Measurements from ENCODE around the gene GNG10.
A peak's percentile ranks its signal among the peaks of the same experiment; 100 is the strongest.

DNA sequence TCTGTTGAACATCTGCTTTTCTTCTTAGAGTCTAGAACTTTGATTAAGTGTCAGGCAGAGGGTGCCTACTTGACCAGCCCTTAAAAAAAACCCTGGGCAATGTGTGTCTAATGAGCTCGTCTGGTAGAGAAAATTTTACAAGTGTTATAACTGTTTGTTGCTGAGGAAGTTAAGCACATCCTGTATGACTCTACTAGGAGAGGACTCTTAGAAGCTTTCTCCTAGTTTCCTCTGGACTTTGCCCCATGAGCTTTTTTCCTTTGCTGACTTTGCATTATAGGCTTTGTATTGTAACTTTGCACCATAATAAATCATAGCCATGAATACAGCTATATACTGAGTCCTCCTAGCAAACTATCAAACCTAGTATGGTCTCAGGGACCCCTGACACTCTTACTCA, 39.4 kb downstream of the GNG10 start:
- TF ChIP-seq SP1 (IDR thresholded peaks at IDR 0.05) (peak; percentile 8), GABPA (IDR thresholded peaks at IDR 0.05 in 1 of 2, conservative IDR thresholded peaks at IDR 0.05 in 1 of 2) (no peak), RAD21 (IDR thresholded peaks at IDR 0.05) (no peak), JUND (IDR thresholded peaks at IDR 0.05) (no peak), YY1 (IDR thresholded peaks at IDR 0.05) (no peak), EGR1 (IDR thresholded peaks at IDR 0.05; ENCODE audit: low read depth in 2 of 2) (no peak), RXRA (IDR thresholded peaks at IDR 0.05) (no peak), TAF1 (conservative IDR thresholded peaks at IDR 0.05) (no peak), FOXA1 (IDR thresholded peaks at IDR 0.05) (no peak)
- TF ChIP-seq, protein P1, sequence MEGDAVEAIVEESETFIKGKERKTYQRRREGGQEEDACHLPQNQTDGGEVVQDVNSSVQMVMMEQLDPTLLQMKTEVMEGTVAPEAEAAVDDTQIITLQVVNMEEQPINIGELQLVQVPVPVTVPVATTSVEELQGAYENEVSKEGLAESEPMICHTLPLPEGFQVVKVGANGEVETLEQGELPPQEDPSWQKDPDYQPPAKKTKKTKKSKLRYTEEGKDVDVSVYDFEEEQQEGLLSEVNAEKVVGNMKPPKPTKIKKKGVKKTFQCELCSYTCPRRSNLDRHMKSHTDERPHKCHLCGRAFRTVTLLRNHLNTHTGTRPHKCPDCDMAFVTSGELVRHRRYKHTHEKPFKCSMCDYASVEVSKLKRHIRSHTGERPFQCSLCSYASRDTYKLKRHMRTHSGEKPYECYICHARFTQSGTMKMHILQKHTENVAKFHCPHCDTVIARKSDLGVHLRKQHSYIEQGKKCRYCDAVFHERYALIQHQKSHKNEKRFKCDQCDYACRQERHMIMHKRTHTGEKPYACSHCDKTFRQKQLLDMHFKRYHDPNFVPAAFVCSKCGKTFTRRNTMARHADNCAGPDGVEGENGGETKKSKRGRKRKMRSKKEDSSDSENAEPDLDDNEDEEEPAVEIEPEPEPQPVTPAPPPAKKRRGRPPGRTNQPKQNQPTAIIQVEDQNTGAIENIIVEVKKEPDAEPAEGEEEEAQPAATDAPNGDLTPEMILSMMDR (IDR thresholded peaks at IDR 0.05; ENCODE audit: low read depth, low read length, missing input control): no peak
- TF ChIP-seq, protein P2, sequence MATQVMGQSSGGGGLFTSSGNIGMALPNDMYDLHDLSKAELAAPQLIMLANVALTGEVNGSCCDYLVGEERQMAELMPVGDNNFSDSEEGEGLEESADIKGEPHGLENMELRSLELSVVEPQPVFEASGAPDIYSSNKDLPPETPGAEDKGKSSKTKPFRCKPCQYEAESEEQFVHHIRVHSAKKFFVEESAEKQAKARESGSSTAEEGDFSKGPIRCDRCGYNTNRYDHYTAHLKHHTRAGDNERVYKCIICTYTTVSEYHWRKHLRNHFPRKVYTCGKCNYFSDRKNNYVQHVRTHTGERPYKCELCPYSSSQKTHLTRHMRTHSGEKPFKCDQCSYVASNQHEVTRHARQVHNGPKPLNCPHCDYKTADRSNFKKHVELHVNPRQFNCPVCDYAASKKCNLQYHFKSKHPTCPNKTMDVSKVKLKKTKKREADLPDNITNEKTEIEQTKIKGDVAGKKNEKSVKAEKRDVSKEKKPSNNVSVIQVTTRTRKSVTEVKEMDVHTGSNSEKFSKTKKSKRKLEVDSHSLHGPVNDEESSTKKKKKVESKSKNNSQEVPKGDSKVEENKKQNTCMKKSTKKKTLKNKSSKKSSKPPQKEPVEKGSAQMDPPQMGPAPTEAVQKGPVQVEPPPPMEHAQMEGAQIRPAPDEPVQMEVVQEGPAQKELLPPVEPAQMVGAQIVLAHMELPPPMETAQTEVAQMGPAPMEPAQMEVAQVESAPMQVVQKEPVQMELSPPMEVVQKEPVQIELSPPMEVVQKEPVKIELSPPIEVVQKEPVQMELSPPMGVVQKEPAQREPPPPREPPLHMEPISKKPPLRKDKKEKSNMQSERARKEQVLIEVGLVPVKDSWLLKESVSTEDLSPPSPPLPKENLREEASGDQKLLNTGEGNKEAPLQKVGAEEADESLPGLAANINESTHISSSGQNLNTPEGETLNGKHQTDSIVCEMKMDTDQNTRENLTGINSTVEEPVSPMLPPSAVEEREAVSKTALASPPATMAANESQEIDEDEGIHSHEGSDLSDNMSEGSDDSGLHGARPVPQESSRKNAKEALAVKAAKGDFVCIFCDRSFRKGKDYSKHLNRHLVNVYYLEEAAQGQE (IDR thresholded peaks at IDR 0.05): no peak
- TF ChIP-seq, protein P3, sequence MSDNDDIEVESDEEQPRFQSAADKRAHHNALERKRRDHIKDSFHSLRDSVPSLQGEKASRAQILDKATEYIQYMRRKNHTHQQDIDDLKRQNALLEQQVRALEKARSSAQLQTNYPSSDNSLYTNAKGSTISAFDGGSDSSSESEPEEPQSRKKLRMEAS (IDR thresholded peaks at IDR 0.05): no peak
- TF ChIP-seq, protein P4, sequence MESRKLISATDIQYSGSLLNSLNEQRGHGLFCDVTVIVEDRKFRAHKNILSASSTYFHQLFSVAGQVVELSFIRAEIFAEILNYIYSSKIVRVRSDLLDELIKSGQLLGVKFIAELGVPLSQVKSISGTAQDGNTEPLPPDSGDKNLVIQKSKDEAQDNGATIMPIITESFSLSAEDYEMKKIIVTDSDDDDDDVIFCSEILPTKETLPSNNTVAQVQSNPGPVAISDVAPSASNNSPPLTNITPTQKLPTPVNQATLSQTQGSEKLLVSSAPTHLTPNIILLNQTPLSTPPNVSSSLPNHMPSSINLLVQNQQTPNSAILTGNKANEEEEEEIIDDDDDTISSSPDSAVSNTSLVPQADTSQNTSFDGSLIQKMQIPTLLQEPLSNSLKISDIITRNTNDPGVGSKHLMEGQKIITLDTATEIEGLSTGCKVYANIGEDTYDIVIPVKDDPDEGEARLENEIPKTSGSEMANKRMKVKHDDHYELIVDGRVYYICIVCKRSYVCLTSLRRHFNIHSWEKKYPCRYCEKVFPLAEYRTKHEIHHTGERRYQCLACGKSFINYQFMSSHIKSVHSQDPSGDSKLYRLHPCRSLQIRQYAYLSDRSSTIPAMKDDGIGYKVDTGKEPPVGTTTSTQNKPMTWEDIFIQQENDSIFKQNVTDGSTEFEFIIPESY (IDR thresholded peaks at IDR 0.05): no peak
- TF ChIP-seq, protein P5, sequence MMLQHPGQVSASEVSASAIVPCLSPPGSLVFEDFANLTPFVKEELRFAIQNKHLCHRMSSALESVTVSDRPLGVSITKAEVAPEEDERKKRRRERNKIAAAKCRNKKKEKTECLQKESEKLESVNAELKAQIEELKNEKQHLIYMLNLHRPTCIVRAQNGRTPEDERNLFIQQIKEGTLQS (IDR thresholded peaks at IDR 0.05): no peak

Data from liver (tissue), 3 donors.